ENCODE measurements around the gene CCDC12. TPM values are rescaled to one million over a fixed set of nuclear protein-coding genes. Genes with fewer than 3 reads are reported as not detected.
"Not testable (repeated sequence)": the region's sequence is repeated elsewhere in the genome, so short reads cannot be mapped to it uniquely, and the experiment has no call there.

Gene CCDC12
- total RNA-seq, 1 experiment from 2014 or later, result 27.0 TPM

GRCh38 chr3:46910914-46911313, 65.6 kb downstream of the CCDC12 start:
- not testable (repeated sequence) for H3K36me3 ChIP-seq; DNase-seq (ENCODE audit: low read depth in 1 of 2, low spot score in 2 of 2); H3K27me3 ChIP-seq (replicated peaks); H3K27ac ChIP-seq; H3K4me3 ChIP-seq; H3K9me3 ChIP-seq (replicated peaks)
- H3K4me1 ChIP-seq (replicated peaks), result peaks cover 14% of the 10 kb centered on the region

GRCh38 chr3:46910166-46910760, 66.3 kb downstream of the CCDC12 start:
- Histone ChIP-seq H3K4me1 (replicated peaks) (peaks cover 14% of the 10 kb centered on the region), H3K4me3 (no peak overlapping the region), H3K27me3 (replicated peaks) (no peaks in the 10 kb centered on the region), H3K9me3 (replicated peaks) (no peaks in the 10 kb centered on the region), H3K27ac (no peak overlapping the region), H3K36me3 (no peaks in the 10 kb centered on the region)
- no peak for DNase-seq (ENCODE audit: low read depth in 1 of 2, low spot score in 2 of 2)

- Histone ChIP-seq H3K36me3 (no peaks in the 10 kb centered on the region), H3K4me3 (no peak overlapping the region), H3K27ac (no peak overlapping the region), H3K9me3 (replicated peaks) (no peaks in the 10 kb centered on the region), H3K27me3 (replicated peaks) (no peaks in the 10 kb centered on the region), H3K4me1 (replicated peaks) (peaks cover 14% of the 10 kb centered on the region)
- DNase-seq (ENCODE audit: low read depth in 1 of 2, low spot score in 2 of 2), result peak; percentile 54 to 86
Observed at GRCh38 chr3:46909535-46910161, 66.9 kb downstream of the CCDC12 start.

GRCh38 chr3:46908986-46909534, 67.5 kb downstream of the CCDC12 start:
- Histone ChIP-seq H3K9me3 (replicated peaks) (no peaks in the 10 kb centered on the region), H3K27ac (no peak overlapping the region), H3K4me1 (replicated peaks) (peaks cover 14% of the 10 kb centered on the region), H3K36me3 (no peaks in the 10 kb centered on the region), H3K4me3 (no peak overlapping the region), H3K27me3 (replicated peaks) (no peaks in the 10 kb centered on the region)
- DNase-seq (ENCODE audit: low read depth in 1 of 2, low spot score in 2 of 2), result no peak

GRCh38 chr3:46908294-46908985, 68.1 kb downstream of the CCDC12 start:
- no peak for DNase-seq (ENCODE audit: low read depth in 1 of 2, low spot score in 2 of 2)
- H3K4me3 ChIP-seq, result no peak overlapping the region
- no peaks in the 10 kb centered on the region for H3K36me3 ChIP-seq
- no peaks in the 10 kb centered on the region for H3K9me3 ChIP-seq (replicated peaks)
- peaks cover 12% of the 10 kb centered on the region for H3K4me1 ChIP-seq (replicated peaks)
- H3K27me3 ChIP-seq (replicated peaks), result no peaks in the 10 kb centered on the region
- H3K27ac ChIP-seq, result no peak overlapping the region

GRCh38 chr3:46907960-46908293, 68.6 kb downstream of the CCDC12 start:
- no peaks in the 10 kb centered on the region for H3K9me3 ChIP-seq (replicated peaks)
- H3K27me3 ChIP-seq (replicated peaks), result no peaks in the 10 kb centered on the region
- no peak overlapping the region for H3K4me3 ChIP-seq
- peaks cover 12% of the 10 kb centered on the region for H3K4me1 ChIP-seq (replicated peaks)
- H3K27ac ChIP-seq, result no peak overlapping the region
- no peak for DNase-seq (ENCODE audit: low read depth in 1 of 2, low spot score in 2 of 2)
- H3K36me3 ChIP-seq, result no peaks in the 10 kb centered on the region

- no peaks in the 10 kb centered on the region for H3K9me3 ChIP-seq (replicated peaks)
- H3K36me3 ChIP-seq, result no peaks in the 10 kb centered on the region
- H3K4me1 ChIP-seq (replicated peaks), result peaks cover 12% of the 10 kb centered on the region
- no peak for DNase-seq (ENCODE audit: low read depth in 1 of 2, low spot score in 2 of 2)
- H3K4me3 ChIP-seq, result no peak overlapping the region
- H3K27ac ChIP-seq, result no peak overlapping the region
- no peaks in the 10 kb centered on the region for H3K27me3 ChIP-seq (replicated peaks)
Observed at GRCh38 chr3:46907271-46907670, 69.3 kb downstream of the CCDC12 start.

- no peak overlapping the region for H3K4me3 ChIP-seq
- H3K36me3 ChIP-seq, result no peaks in the 10 kb centered on the region
- DNase-seq (ENCODE audit: low read depth in 1 of 2, low spot score in 2 of 2), result no peak
- H3K27ac ChIP-seq, result no peak overlapping the region
- H3K27me3 ChIP-seq (replicated peaks), result no peaks in the 10 kb centered on the region
- peaks cover 12% of the 10 kb centered on the region for H3K4me1 ChIP-seq (replicated peaks)
- no peaks in the 10 kb centered on the region for H3K9me3 ChIP-seq (replicated peaks)
Observed at GRCh38 chr3:46906471-46907058, 70.0 kb downstream of the CCDC12 start.

GRCh38 chr3:46905661-46906451, 70.7 kb downstream of the CCDC12 start:
- Histone ChIP-seq H3K36me3 (no peaks in the 10 kb centered on the region), H3K4me1 (replicated peaks) (peaks cover 12% of the 10 kb centered on the region), H3K27me3 (replicated peaks) (no peaks in the 10 kb centered on the region), H3K9me3 (replicated peaks) (no peaks in the 10 kb centered on the region), H3K27ac (no peak overlapping the region), H3K4me3 (no peak overlapping the region)
- no peak for DNase-seq (ENCODE audit: low read depth in 1 of 2, low spot score in 2 of 2)

- Histone ChIP-seq H3K4me3 (no peak overlapping the region), H3K36me3 (no peaks in the 10 kb centered on the region), H3K4me1 (replicated peaks) (peaks cover 12% of the 10 kb centered on the region), H3K27me3 (replicated peaks) (no peaks in the 10 kb centered on the region), H3K27ac (no peak overlapping the region), H3K9me3 (replicated peaks) (no peaks in the 10 kb centered on the region)
- DNase-seq (ENCODE audit: low read depth in 1 of 2, low spot score in 2 of 2), result no peak
Observed at GRCh38 chr3:46905213-46905560, 71.4 kb downstream of the CCDC12 start.

- no peak overlapping the region for H3K4me3 ChIP-seq
- no peaks in the 10 kb centered on the region for H3K27me3 ChIP-seq (replicated peaks)
- no peaks in the 10 kb centered on the region for H3K9me3 ChIP-seq (replicated peaks)
- DNase-seq (ENCODE audit: low read depth in 1 of 2, low spot score in 2 of 2), result no peak
- H3K4me1 ChIP-seq (replicated peaks), result peaks cover 8% of the 10 kb centered on the region
- H3K36me3 ChIP-seq, result no peaks in the 10 kb centered on the region
- no peak overlapping the region for H3K27ac ChIP-seq
Observed at GRCh38 chr3:46904303-46905212, 72.0 kb downstream of the CCDC12 start.

- Histone ChIP-seq H3K27ac (no peak overlapping the region), H3K4me1 (replicated peaks) (peaks cover 4% of the 10 kb centered on the region), H3K27me3 (replicated peaks) (no peaks in the 10 kb centered on the region), H3K9me3 (replicated peaks) (no peaks in the 10 kb centered on the region), H3K4me3 (no peak overlapping the region), H3K36me3 (no peaks in the 10 kb centered on the region)
- peak in 1 of 2 experiments; percentile 69 for DNase-seq (ENCODE audit: low read depth in 1 of 2, low spot score in 2 of 2)
Observed at GRCh38 chr3:46903341-46904302, 72.9 kb downstream of the CCDC12 start.
